ENCODE measurements around the gene SECTM1. TPM values are rescaled to one million over a fixed set of nuclear protein-coding genes. Genes with fewer than 3 reads are reported as not detected.

SECTM1 gene
- total and polyA plus RNA-seq, 2 experiments from 2014 or later = 9.7 to 15.0 TPM

DNA sequence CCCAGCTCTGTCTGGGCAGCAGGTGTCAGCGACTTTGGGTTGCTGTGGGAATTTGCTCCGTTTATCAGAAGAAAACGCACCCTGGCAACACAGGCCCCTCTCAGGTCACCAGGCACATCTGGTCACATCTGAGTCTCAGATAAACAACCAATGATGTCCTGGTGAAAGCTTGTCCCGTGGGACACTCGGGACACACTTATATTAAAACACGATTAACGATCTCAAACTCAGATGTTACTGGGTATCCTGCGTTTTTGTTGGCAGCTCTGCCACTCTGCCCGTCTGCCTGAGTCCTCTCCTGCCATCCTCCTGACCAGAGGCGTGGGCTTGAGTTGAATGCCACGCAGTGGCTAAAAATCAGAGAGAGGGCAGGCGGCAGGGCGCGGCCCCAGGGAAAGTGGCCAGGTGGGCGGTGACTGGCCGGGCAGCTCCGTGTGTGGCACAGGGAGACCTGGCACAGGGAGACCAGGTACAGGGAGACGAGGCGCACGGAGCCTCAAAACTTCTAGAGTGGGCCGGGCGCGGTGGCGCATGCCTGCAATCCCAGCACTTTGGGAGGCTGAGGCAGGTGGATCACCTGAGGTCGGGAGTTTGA is 2.1 kb downstream of the SECTM1 start:
- no peak overlapping the region for H3K27ac ChIP-seq
- H3K9me3 ChIP-seq (ENCODE audit: low read depth) = no peaks in the 10 kb centered on the region
- H3K9me2 ChIP-seq (replicated peaks; ENCODE audit: insufficient read depth) = no peaks in the 10 kb centered on the region
- TF ChIP-seq EZH2phosphoT487 (IDR thresholded peaks at IDR 0.05; ENCODE audit: low read depth, severe bottlenecking, unreplicated experiment) = no peak
- TF ChIP-seq EZH2 (IDR thresholded peaks at IDR 0.05; ENCODE audit: borderline replicate concordance) = no peak
- TF ChIP-seq, protein P1, sequence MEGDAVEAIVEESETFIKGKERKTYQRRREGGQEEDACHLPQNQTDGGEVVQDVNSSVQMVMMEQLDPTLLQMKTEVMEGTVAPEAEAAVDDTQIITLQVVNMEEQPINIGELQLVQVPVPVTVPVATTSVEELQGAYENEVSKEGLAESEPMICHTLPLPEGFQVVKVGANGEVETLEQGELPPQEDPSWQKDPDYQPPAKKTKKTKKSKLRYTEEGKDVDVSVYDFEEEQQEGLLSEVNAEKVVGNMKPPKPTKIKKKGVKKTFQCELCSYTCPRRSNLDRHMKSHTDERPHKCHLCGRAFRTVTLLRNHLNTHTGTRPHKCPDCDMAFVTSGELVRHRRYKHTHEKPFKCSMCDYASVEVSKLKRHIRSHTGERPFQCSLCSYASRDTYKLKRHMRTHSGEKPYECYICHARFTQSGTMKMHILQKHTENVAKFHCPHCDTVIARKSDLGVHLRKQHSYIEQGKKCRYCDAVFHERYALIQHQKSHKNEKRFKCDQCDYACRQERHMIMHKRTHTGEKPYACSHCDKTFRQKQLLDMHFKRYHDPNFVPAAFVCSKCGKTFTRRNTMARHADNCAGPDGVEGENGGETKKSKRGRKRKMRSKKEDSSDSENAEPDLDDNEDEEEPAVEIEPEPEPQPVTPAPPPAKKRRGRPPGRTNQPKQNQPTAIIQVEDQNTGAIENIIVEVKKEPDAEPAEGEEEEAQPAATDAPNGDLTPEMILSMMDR (IDR thresholded peaks at IDR 0.05; ENCODE audit: poor library complexity) = no peak
- no peaks in the 10 kb centered on the region for H3K79me2 ChIP-seq
- no peak overlapping the region for H3K4me2 ChIP-seq
- H4K20me1 ChIP-seq (ENCODE audit: insufficient read depth, poor library complexity, severe bottlenecking) = no peaks in the 10 kb centered on the region
- no peaks in the 10 kb centered on the region for H3K36me3 ChIP-seq (replicated peaks; ENCODE audit: insufficient read depth, low read depth)
- no peak for DNase-seq (ENCODE audit: low spot score)
- no peak overlapping the region for H3K4me3 ChIP-seq
- H3K4me1 ChIP-seq (ENCODE audit: insufficient read depth) = peaks cover 65% of the 10 kb centered on the region
- 95% methylated on average over 25 of the region's 25 CpGs for WGBS (ENCODE audit: low lambda C conversion rate, missing lambda C conversion rate)
- H3K27me3 ChIP-seq = no peaks in the 10 kb centered on the region
- no peak overlapping the region for H2AFZ ChIP-seq

DNA sequence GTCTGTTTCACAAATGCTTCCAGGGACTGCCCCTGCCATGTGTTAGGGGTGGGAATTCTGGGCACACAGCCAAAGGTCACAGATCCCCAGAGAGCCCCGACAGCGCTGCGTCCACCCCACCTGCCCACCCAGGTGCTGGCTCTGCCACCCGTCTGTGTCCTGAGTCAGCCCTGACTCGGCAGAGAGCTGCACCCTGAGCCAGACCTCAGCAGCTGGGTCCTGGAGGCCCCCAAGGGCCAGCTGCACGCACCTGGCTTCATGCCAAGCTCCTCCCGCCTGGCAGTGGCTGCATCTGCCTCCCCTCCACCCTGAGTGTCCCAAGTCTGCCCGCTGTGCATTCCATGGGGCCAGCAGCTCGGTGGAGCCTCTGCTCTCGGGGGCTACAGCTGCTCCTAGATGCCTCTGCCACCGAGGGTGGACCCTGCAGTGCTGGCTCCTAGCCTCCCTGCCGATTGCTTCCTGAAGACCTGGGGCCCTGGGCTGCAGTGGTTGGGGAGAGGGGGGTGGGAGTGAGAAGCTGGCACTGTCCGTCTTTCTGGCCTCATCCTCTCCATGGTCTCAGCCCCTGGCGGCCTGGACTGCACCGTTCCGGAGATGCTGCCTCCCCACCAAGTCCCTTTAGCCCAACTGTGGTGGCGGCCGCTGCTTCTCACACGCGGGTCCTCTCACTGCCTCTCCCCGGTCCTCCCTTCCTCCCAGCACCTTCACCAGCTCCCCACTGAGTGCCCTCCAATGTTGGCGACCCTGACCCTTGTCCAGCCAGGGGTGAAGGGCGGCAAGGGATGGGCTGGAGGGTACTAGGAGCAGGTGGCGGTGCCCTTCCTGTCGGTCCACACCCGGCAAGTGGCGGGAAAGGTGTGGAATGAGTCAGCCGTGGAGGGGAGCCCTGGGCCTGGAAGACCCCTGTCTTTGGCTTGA is 3.0 kb downstream of the SECTM1 start:
- H3K27ac ChIP-seq = peak overlapping the region; percentile 65
- no peaks in the 10 kb centered on the region for H3K27me3 ChIP-seq
- no peaks in the 10 kb centered on the region for H3K9me2 ChIP-seq (replicated peaks; ENCODE audit: insufficient read depth)
- peak; percentile 86 for DNase-seq (ENCODE audit: low spot score)
- H3K36me3 ChIP-seq (replicated peaks; ENCODE audit: insufficient read depth, low read depth) = no peaks in the 10 kb centered on the region
- H3K4me1 ChIP-seq (ENCODE audit: insufficient read depth) = peaks cover 65% of the 10 kb centered on the region
- no peak overlapping the region for H3K4me3 ChIP-seq
- H2AFZ ChIP-seq = no peak overlapping the region
- no peaks in the 10 kb centered on the region for H3K79me2 ChIP-seq
- H4K20me1 ChIP-seq (ENCODE audit: insufficient read depth, poor library complexity, severe bottlenecking) = no peaks in the 10 kb centered on the region
- WGBS (ENCODE audit: low lambda C conversion rate, missing lambda C conversion rate) = 59% methylated on average over 28 of the region's 28 CpGs
- no peaks in the 10 kb centered on the region for H3K9me3 ChIP-seq (ENCODE audit: low read depth)
- TF ChIP-seq EZH2phosphoT487 (IDR thresholded peaks at IDR 0.05; ENCODE audit: low read depth, severe bottlenecking, unreplicated experiment) (no peak), EZH2 (IDR thresholded peaks at IDR 0.05; ENCODE audit: borderline replicate concordance) (no peak)
- TF ChIP-seq, protein P1 (IDR thresholded peaks at IDR 0.05; ENCODE audit: poor library complexity) = no peak
- H3K4me2 ChIP-seq = peak overlapping the region; percentile 70

DNA sequence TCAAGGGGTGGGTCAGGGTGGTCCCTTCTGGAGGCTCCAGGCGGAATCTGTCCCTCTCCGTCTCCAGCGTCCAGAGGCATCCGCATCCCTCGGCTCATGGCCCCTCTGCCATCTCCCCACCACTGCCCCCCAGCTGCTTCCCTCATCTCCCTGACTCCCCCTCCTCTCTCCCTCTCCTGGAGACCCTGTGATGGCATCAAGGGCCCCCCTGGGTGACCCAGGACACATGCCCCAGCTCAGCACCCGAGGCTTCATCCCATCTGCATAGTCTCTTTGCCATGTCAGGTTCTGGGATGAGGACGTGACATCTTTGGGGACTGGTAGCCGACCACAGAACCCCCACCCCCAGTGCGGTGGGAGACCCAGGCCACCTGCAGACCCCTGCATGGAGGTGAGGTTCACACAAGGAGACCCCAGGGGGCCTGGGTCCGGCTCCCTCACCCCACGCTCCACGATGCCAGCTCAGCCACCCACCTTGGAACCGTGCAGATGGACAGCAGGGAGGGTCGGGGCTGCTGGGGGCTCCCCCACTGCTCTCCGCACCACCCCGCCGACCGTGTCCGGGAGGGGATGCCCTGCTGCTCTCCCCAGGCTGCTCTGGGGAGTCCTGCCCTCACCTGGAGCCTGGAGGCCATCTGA is 3.8 kb downstream of the SECTM1 start:
- Histone ChIP-seq H3K4me3 (no peak overlapping the region), H3K4me1 (ENCODE audit: insufficient read depth) (peaks cover 59% of the 10 kb centered on the region), H3K4me2 (peak overlapping the region; percentile 70), H4K20me1 (ENCODE audit: insufficient read depth, poor library complexity, severe bottlenecking) (no peaks in the 10 kb centered on the region), H2AFZ (no peak overlapping the region), H3K27me3 (no peaks in the 10 kb centered on the region), H3K79me2 (no peaks in the 10 kb centered on the region), H3K27ac (peak overlapping the region; percentile 85), H3K9me2 (replicated peaks; ENCODE audit: insufficient read depth) (no peaks in the 10 kb centered on the region), H3K9me3 (ENCODE audit: low read depth) (no peaks in the 10 kb centered on the region), H3K36me3 (replicated peaks; ENCODE audit: insufficient read depth, low read depth) (no peaks in the 10 kb centered on the region)
- WGBS (ENCODE audit: low lambda C conversion rate, missing lambda C conversion rate) = 87% methylated on average over 19 of the region's 19 CpGs
- TF ChIP-seq, protein P1 (IDR thresholded peaks at IDR 0.05; ENCODE audit: poor library complexity) = no peak
- TF ChIP-seq EZH2 (IDR thresholded peaks at IDR 0.05; ENCODE audit: borderline replicate concordance) = no peak
- no peak for TF ChIP-seq EZH2phosphoT487 (IDR thresholded peaks at IDR 0.05; ENCODE audit: low read depth, severe bottlenecking, unreplicated experiment)
- DNase-seq (ENCODE audit: low spot score) = no peak

Data from hepatocyte (in vitro differentiated cells).